Measurements from ENCODE around the gene CDC14B. TPM values are rescaled to one million over a fixed set of nuclear protein-coding genes. Genes with fewer than 3 reads are reported as not detected.

The CDC14B gene
- total RNA-seq, 1 donor from 2014 or later: 39.3 TPM

DNA sequence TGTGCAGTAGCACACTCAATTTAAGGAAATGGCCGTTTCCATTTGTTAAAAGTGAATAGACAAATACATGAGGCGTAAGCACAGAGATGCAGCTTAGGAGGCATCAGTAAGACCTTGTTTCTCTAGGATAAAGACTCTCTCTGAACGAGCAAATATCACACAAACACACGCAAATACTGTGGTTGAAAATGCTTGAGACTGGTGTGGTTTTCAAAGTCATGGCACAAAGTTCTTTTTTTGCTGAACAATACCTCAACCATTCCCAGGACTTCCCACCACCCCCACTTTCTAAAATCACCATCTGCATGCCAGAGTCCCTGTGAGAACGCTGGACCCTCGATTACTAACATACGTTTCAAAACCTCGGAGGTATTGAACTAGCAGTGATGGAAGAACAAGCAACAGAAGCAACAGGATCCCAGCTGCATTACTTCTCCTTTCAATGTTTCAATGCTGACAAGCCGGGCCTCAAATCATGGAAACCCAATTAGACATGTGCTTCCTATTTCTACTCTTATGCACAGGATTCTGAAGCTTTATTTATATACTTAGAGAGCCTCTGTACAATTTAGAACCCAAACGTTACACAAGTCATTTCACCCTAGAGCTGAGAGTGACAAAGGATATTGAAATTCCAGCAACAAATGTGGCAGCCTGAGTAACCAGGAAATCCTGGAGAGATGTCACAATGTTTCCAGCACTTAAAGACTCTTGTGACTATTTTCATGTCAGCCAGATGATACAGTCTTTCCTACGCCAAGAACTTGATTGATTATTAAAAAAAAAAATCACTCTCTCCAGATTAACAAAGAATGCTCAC lies 63.9 kb downstream of the CDC14B start:
- H3K27me3 Mint-ChIP-seq (ENCODE audit: low read depth): no peaks in the 10 kb centered on the region
- TF ChIP-seq, protein P1, sequence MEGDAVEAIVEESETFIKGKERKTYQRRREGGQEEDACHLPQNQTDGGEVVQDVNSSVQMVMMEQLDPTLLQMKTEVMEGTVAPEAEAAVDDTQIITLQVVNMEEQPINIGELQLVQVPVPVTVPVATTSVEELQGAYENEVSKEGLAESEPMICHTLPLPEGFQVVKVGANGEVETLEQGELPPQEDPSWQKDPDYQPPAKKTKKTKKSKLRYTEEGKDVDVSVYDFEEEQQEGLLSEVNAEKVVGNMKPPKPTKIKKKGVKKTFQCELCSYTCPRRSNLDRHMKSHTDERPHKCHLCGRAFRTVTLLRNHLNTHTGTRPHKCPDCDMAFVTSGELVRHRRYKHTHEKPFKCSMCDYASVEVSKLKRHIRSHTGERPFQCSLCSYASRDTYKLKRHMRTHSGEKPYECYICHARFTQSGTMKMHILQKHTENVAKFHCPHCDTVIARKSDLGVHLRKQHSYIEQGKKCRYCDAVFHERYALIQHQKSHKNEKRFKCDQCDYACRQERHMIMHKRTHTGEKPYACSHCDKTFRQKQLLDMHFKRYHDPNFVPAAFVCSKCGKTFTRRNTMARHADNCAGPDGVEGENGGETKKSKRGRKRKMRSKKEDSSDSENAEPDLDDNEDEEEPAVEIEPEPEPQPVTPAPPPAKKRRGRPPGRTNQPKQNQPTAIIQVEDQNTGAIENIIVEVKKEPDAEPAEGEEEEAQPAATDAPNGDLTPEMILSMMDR (IDR thresholded peaks at IDR 0.05; ENCODE audit: unreplicated experiment): no peak
- H3K36me3 Mint-ChIP-seq: peaks cover 11% of the 10 kb centered on the region
- no peak overlapping the region for H3K4me3 Mint-ChIP-seq
- no peak overlapping the region for H3K27ac Mint-ChIP-seq
- H3K4me1 Mint-ChIP-seq: peaks cover 8% of the 10 kb centered on the region
- DNase-seq (ENCODE audit: low spot score in 2 of 2, unreplicated experiment in 2 of 2): no peak
- no peaks in the 10 kb centered on the region for H3K9me3 Mint-ChIP-seq

DNA sequence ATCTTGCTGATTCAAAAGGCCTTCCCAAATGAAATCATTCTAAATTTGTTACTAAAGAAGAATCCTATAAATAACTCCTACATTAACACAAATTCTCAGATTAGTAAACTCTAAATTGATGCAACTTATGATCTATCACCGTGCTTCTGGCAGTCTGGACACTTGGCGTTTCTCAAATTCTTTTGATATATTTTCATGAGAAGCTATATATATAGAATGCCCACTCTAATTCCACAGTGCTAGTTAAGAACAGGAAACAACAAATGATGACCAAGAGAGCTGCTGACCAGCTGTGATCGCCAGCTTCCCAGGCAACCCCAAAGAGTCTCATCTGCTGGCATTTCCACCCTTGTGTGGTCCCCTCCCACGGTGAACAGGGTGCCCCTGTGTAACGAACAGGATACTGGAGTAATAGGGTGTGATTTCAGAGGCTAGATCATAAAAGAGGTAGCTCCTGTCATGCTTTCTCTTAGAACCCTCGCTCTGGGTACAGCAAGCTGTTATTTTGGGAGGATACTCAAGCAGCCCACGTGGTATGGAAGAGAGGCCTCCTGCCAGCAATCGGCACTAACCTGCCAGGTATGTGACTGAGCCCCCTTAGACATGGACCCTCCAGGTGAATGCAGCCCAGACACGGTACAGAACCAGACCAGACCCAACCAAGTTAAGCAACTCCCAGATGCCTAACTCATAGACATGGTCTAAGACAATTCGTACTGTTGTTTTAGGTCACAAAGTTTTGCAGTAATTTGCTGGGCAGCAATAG lies 64.7 kb downstream of the CDC14B start:
- H3K36me3 Mint-ChIP-seq: peaks cover 11% of the 10 kb centered on the region
- no peaks in the 10 kb centered on the region for H3K27me3 Mint-ChIP-seq (ENCODE audit: low read depth)
- H3K9me3 Mint-ChIP-seq: no peaks in the 10 kb centered on the region
- no peak overlapping the region for H3K27ac Mint-ChIP-seq
- no peak overlapping the region for H3K4me3 Mint-ChIP-seq
- H3K4me1 Mint-ChIP-seq: peaks cover 8% of the 10 kb centered on the region
- TF ChIP-seq, protein P1 (IDR thresholded peaks at IDR 0.05; ENCODE audit: unreplicated experiment): no peak
- DNase-seq (ENCODE audit: low spot score in 2 of 2, unreplicated experiment in 2 of 2): no peak

DNA sequence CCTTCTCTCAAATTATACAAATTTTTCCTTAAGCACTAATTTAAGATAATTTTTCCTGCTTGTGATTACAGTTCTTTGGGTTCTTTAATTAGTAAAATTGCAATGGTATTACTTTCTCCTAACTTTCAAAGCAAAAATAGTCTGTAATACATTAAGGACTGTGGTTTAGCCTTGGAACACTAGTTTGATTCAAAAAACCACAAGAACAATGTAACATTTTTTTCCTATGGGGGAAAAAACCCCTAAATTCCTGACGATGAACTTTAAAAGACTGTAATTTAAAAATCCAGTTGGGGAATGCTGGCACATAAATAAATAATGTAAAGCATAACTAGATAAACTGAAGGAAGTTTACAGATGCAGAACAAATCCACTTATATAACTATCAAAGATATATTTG lies 65.3 kb downstream of the CDC14B start:
- H3K4me1 Mint-ChIP-seq: peaks cover 8% of the 10 kb centered on the region
- TF ChIP-seq, protein P1 (IDR thresholded peaks at IDR 0.05; ENCODE audit: unreplicated experiment): no peak
- no peaks in the 10 kb centered on the region for H3K9me3 Mint-ChIP-seq
- no peak overlapping the region for H3K27ac Mint-ChIP-seq
- H3K27me3 Mint-ChIP-seq (ENCODE audit: low read depth): no peaks in the 10 kb centered on the region
- H3K36me3 Mint-ChIP-seq: peaks cover 11% of the 10 kb centered on the region
- no peak for DNase-seq (ENCODE audit: low spot score in 2 of 2, unreplicated experiment in 2 of 2)
- H3K4me3 Mint-ChIP-seq: no peak overlapping the region

DNA sequence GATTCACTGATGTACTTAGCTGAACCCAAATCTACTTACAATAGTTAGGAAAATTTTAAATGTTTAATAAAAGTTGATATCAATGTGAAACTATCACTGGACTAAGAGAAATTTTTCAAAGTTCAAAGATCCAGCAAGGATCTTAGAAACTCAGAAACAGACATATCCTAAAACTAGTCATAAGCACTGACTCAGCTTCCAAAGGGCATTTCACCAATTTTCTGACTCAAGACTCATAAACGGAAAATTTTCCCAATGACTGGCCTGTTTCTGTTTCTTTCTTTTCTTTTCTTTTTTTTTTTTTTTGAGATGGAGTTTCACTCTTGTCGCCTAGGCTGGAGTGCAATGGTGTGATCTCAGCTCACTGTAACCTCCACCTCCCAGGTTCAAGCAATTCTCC lies 66.6 kb downstream of the CDC14B start:
- Mint-ChIP-seq H3K27me3 (ENCODE audit: low read depth) (no peaks in the 10 kb centered on the region), H3K9me3 (no peaks in the 10 kb centered on the region), H3K27ac (no peak overlapping the region), H3K36me3 (peaks cover 11% of the 10 kb centered on the region), H3K4me3 (no peak overlapping the region), H3K4me1 (peaks cover 8% of the 10 kb centered on the region)
- TF ChIP-seq, protein P1 (IDR thresholded peaks at IDR 0.05; ENCODE audit: unreplicated experiment): no peak
- no peak for DNase-seq (ENCODE audit: low spot score in 2 of 2, unreplicated experiment in 2 of 2)

DNA sequence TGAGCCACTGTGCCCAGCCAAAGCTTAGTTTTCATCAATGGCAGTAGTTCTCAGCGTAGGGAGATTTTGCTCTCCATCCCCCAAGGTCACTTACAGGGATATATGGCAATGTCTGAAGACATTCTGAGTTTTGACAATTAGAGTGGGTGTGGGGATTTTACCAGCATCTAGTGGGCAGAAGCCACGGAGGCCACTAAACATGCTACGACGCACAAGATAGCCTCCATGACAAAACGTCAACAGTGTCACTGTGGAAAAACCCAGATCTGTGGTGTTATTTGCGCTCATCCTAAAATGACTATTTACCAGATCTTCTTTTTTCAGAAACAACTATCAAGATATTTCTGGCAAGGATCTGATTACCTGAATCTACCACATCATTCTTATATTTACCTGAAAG lies 68.2 kb downstream of the CDC14B start:
- no peaks in the 10 kb centered on the region for H3K9me3 Mint-ChIP-seq
- peaks cover 8% of the 10 kb centered on the region for H3K4me1 Mint-ChIP-seq
- H3K4me3 Mint-ChIP-seq: no peak overlapping the region
- no peak for DNase-seq (ENCODE audit: low spot score in 2 of 2, unreplicated experiment in 2 of 2)
- no peaks in the 10 kb centered on the region for H3K27me3 Mint-ChIP-seq (ENCODE audit: low read depth)
- H3K36me3 Mint-ChIP-seq: peaks cover 13% of the 10 kb centered on the region
- H3K27ac Mint-ChIP-seq: no peak overlapping the region
- TF ChIP-seq, protein P1 (IDR thresholded peaks at IDR 0.05; ENCODE audit: unreplicated experiment): no peak
